Lower leg skin (tissue), 3 donors: ENCODE data around the gene AGPAT1.

ENCODE experiments used
- POLR2A ChIP-seq, 2 donors: fragments of 450-650 bp; IDR thresholded peaks; one replicate each; pipeline ENCODE4 v1.6.1; 2016 to 2017; ENCODE audit warnings: antibody characterized with exemption in 2 of 2, mild to moderate bottlenecking in 1 of 2, moderate library complexity in 1 of 2
- TF ChIP-seq, protein P1 (sequence below), 3 donors: fragments of 450-650 bp; IDR thresholded peaks; one replicate each; pipeline ENCODE4 v1.5.1; 2016; ENCODE audit warnings: antibody characterized with exemption in 3 of 3, mild to moderate bottlenecking in 3 of 3, moderate library complexity in 2 of 3

DNA sequence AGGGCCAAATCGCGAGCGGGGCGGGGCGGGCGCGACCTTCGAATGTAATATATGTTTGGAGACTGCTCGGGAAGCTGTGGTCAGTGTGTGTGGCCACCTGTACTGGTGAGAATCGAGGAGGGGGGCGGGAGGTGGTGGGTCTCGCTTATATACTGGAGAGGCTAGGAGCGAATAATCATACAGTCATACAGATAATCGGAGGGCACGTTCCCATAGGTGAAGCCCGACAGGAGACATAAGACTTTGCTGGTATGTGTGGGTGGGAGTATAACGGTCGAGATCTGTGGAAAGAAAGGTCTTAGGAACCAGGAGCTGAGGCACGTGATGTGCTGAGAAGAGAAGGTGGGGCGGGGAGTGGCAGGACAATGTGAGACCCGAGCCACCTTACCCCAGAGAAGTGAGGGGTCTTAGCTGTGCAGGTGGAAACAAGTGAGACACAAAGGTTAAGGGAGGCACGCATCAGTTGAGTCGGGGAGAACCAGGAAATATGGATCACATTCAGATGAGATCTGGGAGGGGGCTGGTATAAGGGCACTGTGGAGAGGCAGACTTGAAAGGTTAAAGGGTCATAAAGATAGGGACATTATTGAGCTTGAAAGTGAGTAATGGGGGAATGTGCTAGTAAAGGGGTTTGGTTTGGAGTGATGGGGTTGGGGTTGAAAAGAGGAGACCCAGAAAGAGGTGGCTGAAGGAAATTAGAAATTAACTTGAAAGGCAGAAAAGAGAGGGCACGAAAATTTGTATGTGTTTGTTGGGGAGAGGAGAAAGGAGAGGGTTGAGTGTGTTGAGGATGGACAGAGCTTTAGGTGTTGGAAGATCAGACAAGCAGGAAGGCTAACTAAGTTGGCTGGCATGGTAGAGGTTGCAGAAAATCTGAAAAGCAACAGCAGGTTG, 2.9 kb upstream of the AGPAT1 start:
- TF ChIP-seq, protein P1, sequence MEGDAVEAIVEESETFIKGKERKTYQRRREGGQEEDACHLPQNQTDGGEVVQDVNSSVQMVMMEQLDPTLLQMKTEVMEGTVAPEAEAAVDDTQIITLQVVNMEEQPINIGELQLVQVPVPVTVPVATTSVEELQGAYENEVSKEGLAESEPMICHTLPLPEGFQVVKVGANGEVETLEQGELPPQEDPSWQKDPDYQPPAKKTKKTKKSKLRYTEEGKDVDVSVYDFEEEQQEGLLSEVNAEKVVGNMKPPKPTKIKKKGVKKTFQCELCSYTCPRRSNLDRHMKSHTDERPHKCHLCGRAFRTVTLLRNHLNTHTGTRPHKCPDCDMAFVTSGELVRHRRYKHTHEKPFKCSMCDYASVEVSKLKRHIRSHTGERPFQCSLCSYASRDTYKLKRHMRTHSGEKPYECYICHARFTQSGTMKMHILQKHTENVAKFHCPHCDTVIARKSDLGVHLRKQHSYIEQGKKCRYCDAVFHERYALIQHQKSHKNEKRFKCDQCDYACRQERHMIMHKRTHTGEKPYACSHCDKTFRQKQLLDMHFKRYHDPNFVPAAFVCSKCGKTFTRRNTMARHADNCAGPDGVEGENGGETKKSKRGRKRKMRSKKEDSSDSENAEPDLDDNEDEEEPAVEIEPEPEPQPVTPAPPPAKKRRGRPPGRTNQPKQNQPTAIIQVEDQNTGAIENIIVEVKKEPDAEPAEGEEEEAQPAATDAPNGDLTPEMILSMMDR (IDR thresholded peaks at IDR 0.05) = no peak
- no peak for TF ChIP-seq POLR2A (IDR thresholded peaks at IDR 0.05)
